Amygdala (tissue), 56 donors: ENCODE measurements around the gene APCDD1L.
"Not testable (repeated sequence)": the region's sequence is repeated elsewhere in the genome, so short reads cannot be mapped to it uniquely, and the experiment has no call there.

Experiments
- DNase-seq, 56 donors: peaks; one replicate each; lab custom pipeline; 2025; lab: John Stamatoyannopoulos, UW

The APCDD1L gene

GRCh38 chr20:58518387-58518786, 3.2 kb upstream of the APCDD1L start:
- no peak for DNase-seq

- no peak for DNase-seq
These were observed 622 bp downstream of the APCDD1L start for GRCh38 chr20:58514321-58515232.

- no peak for DNase-seq
These were observed 1.5 kb downstream of the APCDD1L start for GRCh38 chr20:58513580-58514285.

- DNase-seq = no peak
These were observed 2.2 kb downstream of the APCDD1L start for GRCh38 chr20:58512808-58513552.

GRCh38 chr20:58511861-58512260, 3.3 kb downstream of the APCDD1L start:
- DNase-seq = no peak

- no peak for DNase-seq
These were observed 3.8 kb downstream of the APCDD1L start for GRCh38 chr20:58511364-58511763.

- DNase-seq = no peak
These were observed 4.3 kb downstream of the APCDD1L start for GRCh38 chr20:58510921-58511320.

- DNase-seq = no peak
These were observed 6.3 kb downstream of the APCDD1L start for GRCh38 chr20:58508762-58509395.

- DNase-seq = not testable (repeated sequence)
These were observed 8.2 kb downstream of the APCDD1L start for GRCh38 chr20:58506999-58507398.

GRCh38 chr20:58504566-58504965, 10.6 kb downstream of the APCDD1L start:
- no peak for DNase-seq

- no peak for DNase-seq
These were observed 11.5 kb downstream of the APCDD1L start for GRCh38 chr20:58503668-58504067.

- DNase-seq = no peak
These were observed 14.9 kb downstream of the APCDD1L start for GRCh38 chr20:58500256-58500655.

GRCh38 chr20:58498470-58499068, 16.6 kb downstream of the APCDD1L start:
- no peak for DNase-seq

GRCh38 chr20:58497724-58498469, 17.3 kb downstream of the APCDD1L start:
- DNase-seq = no peak

GRCh38 chr20:58497076-58497641, 18.0 kb downstream of the APCDD1L start:
- no peak for DNase-seq

GRCh38 chr20:58496429-58496769, 18.8 kb downstream of the APCDD1L start:
- DNase-seq = no peak

- no peak for DNase-seq
These were observed 19.4 kb downstream of the APCDD1L start for GRCh38 chr20:58495623-58496428.

GRCh38 chr20:58494923-58495622, 20.1 kb downstream of the APCDD1L start:
- DNase-seq = no peak
